GM21717 (cell line): Measurements from ENCODE around the gene ANKRD11.
"Not testable (repeated sequence)": the region's sequence is repeated elsewhere in the genome, so short reads cannot be mapped to it uniquely, and the experiment has no call there.

Source experiments
- ATAC-seq: cut with Tn5 transposase; IDR thresholded peaks from one replicate; pipeline ENCODE4 v1.9.1; 2021; ENCODE audit warnings: mild to moderate bottlenecking, moderate library complexity; ENCODE audit not compliant: unreplicated experiment

The ANKRD11 gene

DNA sequence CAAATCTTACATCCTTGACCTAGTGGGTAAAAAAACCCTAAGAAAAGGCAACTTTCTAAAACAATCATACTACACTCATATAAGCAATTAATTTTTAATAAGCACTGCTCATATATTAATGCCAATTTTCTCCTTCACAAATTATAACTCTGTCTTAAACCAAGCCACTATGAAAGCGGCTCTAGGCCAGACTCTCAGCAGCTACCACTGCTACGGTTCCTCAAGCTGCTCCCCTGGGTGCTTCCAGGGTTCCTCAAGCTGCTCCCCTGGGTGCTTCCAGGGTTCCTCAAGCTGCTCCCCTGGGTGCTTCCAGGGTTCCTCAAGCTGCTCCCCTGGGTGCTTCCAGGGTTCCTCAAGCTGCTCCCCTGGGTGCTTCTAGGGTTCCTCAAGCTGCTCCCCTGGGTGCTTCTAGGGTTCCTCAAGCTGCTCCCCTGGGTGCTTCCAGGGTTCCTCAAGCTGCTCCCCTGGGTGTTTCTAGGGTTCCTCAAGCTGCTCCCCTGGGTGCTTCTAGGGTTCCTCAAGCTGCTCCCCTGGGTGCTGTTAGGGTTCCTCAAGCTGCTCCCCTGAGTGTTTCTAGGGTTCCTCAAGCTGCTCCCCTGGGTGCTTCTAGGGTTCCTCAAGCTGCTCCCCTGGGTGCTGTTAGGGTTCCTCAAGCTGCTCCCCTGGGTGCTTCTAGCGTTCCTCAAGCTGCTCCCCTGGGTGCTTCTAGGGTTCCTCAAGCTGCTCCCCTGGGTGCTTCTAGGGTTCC lies 35.8 kb downstream of the ANKRD11 start:
- ATAC-seq, result not testable (repeated sequence)

DNA sequence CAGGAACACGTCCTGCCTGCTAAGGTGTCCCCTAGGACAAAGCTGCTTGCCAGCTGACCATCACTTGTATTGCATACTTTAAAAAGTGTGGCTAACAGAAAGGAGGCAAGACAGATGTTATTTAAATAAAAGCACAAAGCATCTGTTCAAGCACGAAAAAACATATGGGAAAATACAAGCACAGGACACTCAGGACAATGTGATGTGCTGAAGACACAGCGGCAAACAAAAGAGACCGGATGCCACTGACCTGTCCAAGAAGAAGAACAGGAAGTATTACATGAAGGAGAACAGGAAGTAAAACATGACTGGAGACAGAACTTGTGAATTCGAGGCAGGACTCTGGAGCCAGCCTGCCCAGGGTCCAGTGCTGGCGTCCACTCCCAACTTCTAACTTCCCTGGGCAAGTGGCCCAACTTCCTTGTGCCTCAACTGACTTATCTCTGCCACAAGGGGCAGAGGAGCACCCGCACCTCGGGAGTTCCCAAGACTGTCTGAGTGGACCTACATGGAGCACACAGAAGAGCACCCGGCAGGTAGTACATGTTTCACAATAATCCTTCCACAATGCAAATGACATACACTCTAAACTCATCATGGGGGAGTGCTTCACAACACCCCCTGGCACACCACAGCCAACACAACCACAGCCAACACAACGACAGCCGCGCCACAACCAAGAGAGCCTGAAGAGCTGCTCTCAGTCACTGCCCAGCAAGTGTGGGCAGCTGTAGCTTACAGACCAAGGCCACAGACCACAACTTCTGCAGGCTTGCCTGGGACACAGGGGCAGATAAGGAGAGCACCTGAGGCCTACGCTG lies 36.6 kb downstream of the ANKRD11 start:
- no peak for ATAC-seq

DNA sequence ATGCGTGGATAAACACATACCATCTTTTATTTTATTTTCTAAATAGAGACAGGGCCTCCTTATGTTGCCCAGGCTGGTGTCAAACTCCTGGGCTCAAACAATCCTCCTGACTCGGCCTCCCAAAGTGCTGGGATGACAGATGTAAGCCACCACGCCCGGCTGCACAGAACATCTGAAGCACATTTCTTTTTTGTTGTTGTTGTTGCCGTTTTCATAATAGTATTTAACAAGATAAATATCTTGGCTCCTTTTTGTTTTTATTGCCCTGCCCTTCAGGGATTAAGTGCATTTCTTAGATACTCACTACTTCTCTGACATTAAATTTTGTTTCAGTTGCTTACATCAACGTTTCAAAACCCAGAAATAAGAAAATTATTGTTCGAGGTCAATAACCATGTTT lies 37.4 kb downstream of the ANKRD11 start:
- no peak for ATAC-seq

DNA sequence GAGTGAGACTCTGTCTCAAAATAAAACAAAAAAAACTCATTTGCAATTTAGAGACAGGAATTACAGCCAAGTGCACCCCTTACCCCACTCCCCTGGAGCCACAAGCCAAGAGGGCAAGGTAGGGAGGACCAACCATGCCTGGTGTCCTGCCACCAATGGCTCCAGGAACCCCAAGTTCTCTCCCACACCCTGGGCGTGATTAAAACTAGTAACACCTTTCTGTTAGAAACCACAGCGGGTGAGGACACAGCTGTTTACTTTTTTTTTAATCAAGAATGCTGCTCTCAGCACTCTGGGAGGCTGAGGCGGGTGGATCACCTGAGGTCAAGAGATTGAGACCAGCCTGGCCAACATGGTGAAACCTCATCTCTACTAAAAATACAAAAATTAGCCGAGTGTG lies 38.1 kb downstream of the ANKRD11 start:
- no peak for ATAC-seq

DNA sequence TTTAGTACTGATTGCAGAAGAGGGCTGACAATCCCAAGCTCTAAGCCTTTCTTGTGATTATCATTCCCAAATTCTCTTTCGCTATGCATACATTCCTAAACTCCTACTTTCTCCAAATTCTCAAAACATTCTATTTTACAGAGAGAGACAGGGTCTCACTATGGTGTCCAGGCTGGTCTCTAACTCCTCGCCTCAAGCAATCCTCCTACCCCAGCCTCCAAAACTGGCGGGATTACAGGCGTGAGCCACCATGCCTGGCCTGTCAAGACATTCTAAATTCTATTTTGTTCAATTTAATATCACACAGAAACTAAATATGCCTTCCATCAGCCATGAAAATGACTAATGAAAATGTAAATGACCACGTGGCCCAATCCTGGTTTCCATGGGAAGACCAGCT lies 39.8 kb downstream of the ANKRD11 start:
- ATAC-seq, result no peak

DNA sequence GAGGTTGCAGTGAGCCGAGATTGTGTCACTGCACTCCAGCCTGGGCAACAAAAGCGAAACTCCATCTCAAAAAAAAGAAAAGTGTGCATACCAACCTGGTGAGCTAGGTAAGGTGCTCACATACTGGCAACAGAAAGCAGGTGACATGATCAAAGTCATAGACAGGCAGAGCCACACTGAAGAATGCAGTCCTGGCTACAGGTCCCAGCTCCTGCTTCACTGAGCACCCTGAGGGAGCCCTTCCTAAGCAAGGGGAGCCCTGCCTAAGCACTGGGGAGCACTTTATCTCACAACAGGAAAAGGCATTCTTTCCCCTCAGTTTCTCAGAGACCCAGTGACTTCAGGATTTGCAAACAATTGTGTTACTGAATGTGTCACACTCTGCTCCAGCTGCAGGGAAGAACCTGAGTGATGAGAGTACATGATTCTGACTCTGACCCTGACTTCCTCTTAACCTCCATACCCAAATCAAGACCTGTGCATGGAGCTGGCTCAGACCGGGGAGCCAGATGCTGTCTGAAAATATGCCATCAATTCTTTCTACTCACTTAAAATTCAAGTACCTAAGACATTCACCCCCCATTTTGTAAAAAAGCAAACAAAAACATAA lies 40.5 kb downstream of the ANKRD11 start:
- ATAC-seq, result no peak

DNA sequence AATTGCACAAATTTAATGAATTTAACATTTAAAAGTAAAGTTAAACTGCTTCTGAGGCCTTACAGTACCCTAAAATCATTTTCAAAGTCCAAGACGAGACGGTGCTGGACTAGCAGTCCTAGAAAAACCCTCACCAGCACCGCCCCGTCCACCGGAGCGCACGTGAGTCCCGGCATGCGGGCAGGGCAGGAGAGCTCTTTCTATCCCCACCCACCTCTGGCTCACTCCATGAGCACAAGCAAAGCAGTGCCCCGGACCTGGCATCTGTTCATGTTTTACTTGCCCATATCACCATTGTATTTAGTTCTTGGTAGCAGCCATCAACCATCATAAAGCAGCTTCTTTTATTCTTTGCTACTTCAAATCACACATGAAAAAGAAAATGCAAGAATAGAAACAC lies 41.7 kb downstream of the ANKRD11 start:
- no peak for ATAC-seq

DNA sequence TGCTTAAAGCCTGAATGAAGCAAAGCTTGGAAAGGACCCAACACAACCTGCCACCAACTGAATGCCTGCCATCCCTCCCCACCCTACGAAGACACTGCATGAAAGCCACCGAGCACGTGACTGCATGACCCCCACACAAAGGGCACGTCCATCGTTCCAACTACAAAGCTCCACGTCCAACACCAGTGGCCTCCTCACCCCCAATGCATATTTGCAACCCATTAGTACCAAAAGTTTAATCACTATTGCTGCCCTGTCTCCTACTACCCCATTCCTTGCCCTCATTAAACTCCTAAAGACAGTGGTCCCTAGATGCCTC lies 43.4 kb downstream of the ANKRD11 start:
- no peak for ATAC-seq

DNA sequence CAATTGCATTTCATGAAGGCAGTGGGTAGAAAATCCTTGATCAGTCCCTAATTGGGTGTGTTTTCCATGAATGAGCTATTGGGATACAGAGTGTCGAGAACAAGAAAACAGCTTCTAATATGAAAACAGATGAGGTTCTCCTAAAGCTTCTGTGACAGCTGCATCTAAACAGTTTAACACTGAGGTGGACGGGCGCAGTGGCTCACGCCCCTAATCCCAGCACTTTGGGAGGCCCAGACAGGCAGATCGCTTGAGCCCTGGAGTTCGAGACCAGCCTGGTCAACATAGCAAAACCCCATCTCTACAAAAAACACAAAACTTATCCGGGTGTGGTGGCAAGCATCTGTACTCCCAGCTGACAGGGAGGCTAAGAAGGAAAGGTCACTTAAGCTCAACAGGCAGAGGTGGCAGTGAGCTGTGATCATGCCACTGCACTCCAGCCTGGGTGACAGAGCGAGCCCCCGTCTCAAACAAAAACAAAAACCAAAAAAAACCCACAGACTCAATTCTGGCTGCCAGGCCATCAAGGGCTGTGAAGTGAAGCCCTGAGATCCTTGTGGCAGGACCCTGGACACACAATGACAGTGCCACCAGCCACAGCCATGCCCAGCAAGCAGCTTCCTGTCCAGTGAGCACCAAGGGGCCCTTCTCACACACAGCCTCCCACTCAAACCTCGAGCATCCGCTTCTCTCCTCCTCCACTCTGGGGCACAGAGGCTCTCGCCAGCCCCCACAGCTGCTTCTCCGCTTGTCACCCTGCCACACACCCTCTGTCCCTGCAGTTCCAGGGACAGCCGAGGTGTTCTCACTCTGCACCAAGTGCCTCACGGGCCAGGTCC lies 44.0 kb downstream of the ANKRD11 start:
- no peak for ATAC-seq

DNA sequence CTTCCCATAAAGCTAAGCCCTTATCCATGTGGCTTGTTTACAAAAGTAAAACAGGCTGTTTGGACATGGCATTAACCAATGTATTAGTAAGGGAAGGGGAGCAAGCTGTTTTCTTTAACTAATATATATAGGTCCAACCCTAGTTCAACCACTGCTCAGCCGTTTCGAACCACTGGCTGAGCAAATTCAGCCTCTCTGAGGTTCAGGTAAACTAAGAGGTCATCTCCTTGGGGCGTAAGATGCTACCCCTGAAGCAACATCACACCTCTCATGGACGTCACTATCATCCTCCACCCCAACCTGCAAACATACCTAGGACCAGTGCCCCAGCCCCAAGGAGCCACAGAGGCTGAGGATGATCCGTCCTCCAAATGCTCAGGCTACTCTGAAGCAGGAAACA lies 45.2 kb downstream of the ANKRD11 start:
- ATAC-seq, result no peak

DNA sequence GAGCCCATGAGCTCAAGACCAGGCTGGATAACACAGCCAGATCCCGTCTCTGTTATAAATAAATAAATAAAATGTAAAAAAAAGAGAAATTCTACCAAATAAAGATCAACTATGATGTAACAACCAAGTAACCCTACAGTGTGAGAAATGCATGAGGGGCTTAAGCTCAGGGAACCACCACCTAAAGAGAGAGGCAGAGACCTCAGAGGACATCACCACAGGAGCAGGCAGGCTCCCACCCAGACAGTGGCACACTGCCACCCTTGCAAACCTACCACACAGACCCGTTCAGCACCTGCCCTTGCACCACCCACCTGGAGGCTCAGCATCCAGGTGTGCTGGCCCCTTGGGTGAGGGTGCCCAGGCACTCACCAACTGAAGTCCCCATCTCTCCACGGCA lies 45.6 kb downstream of the ANKRD11 start:
- ATAC-seq, result no peak

DNA sequence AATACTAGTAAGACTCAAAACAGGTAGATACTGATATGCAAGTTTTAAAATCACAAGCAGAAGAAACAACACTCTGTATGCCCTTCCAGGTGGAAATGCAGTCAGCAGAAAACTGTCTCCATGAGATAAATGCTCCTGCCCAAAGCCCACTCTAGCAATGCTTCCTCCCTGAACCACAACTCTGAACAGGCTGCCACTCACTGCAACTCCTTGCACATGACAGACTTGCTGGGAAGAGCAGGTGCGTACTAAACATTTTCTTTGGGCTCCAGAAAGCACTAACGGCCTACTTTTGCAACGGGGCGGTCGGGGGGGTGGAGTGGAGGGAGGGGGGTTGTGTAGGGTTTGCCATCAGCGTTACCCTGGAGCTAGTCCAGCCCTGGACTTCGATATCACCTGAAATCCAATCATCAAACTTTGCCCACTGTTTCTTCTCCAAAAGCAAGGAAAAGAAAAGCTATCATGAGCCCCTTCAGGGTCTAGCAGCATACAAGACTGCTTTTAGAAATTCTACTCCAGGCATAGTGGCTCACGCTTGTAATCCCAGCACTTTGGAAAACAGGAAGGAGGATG lies 46.1 kb downstream of the ANKRD11 start:
- ATAC-seq, result no peak

DNA sequence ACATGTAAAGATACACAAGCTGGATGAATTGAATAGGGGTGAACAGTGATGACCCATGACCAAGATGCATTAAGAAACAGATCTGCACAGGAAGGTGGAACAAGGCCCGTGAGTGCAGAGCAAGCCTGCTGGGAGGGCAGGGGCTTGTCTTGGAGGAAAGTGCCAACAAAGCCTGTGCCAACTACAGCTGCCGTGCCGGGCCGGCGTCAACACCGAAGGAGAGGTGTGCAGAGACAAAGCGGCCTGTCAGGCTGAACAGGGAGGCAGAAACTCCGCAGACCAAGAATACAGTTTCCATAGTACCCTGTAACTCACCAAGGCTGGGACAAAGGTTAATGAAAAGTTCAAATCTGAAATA lies 46.7 kb downstream of the ANKRD11 start:
- no peak for ATAC-seq

DNA sequence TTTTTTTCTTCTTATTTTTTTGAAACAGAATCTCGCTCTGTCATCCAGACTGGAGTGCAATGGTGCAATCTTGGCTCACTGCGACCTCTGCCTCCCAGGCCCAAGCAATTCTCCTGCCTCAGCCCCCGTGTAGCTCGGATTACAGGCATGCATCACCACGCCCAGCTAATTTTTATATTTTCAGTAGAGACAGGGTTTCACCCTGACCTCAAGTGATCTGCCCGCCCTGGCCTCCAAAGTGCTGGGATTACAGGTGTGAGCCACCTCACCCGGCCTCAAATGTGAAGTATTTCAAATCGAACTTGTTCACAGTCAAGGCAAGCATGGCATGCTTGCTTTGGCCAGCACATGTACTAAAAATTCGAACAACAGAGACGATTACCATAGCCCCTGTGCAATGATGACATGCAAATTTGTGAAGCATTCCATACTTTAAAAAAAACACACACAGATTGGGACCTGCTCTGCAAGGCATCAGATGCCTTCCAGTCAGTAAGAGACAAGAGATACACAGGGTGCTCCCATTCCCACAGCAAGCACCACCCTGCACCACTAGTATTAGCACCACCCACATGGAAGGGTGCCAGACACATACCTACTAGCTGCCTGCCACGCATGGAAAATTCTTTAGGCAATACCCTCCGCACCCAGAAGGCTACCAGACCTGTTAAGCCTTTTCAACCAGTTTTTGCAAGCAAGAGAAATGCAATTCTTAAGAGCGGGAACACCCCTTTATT lies 47.2 kb downstream of the ANKRD11 start:
- ATAC-seq, result no peak

DNA sequence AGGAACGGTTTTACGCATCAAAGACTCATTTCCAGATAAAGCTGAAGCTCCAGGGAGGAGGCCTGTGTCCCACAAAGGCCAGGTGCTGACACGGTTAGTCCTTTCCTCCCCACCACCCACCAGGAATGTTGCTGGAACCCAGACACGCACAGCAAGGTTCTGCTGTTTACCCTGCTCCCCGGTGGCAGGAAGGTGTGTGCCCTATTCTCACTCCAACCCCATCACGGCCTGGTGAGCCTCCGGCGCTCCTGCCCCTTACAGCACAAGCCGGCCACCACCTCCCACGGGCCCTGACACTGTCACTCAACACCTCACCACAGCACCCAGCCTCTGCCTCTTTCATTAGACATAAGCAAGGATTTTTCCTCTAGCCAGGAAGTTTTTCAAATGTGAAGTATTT lies 47.8 kb downstream of the ANKRD11 start:
- no peak for ATAC-seq

DNA sequence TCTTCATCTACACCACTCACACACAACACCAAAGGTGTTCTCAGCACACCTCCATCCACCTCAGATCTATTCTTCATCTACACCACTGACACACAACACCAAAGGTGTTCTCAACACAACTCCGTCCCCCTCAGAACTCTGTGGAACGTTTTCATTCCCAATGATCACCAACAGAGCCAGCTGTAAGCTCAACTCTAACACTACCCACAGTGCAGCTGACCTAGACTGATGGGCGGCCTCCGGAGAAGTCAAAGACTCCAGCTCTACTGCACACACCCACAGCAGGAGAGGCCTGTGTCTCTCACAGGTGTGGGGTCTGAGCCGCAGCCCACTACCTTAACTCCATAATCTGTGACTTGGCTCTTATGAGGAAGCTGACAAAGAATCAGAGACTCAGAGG lies 50.7 kb downstream of the ANKRD11 start:
- no peak for ATAC-seq

DNA sequence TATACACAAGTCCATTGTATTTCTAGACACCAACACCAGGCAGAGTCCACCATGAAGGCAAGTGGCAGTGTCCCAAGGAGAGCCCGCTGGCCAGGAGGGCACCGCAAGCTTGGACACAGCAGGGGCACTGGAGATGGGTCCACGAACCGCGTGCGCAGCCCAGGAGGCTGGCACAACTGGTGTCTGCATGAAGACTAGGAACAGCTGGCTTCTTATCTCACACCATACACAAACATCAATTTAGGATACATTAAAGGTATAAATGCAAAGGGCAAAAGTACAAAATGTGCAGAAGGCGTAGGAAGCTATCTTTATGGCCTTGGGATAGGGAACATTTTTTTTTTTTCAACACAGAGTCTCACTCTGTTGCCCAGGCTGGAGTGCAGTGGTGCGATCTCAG lies 52.4 kb downstream of the ANKRD11 start:
- ATAC-seq, result no peak

DNA sequence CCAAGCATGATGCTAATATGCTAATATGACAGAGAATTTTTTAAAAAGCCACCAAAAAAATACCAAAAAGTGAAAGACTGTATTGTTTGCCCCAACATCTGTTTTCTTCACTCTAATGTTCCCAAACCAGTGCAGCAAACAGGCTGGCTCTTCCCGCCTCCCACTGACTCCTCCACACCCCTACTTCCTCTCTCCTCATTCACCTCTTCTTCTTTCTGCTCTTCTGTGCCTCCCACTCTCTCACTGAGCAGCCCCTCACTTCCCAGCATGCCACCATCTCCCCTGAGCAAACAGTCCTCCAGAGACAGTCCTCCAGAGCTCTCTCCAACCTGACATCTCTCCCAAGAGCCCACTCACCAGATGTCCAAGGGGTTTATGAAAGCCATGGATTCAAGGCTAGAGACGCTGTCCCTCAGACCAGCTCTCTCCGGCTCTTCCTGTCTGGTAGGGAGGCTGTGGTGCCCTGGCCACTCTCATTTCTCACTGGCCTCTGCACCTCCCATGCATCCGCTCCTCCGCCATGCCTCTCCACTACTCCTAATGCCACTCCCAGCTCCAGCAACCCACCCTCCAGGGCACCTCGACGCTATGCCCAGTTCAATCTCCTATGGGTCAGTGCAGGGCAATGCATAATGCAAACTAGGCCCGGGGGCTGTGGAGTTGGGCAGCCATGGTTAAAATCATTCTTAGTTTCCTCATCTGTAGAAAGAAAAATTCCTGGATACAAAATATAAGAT lies 52.9 kb downstream of the ANKRD11 start:
- ATAC-seq, result no peak

DNA sequence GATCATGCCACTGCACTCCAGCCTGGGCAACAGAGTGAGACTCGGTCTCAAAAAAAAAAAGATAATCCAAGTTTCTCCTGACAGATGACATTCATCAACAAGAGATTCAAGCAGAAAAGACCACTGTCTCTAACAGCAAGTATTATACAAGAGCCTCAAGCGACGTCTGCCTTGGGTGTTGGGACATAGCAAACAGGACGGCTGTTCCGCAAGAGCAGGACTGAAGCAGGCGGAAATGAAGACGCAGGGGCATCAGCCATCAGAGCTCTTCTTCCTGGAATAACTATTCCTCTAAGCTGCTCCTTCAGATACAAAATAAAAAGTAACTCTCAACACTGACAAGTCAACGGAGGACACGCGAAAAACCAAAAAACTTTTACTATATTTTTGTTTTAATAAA lies 54.0 kb downstream of the ANKRD11 start:
- no peak for ATAC-seq

DNA sequence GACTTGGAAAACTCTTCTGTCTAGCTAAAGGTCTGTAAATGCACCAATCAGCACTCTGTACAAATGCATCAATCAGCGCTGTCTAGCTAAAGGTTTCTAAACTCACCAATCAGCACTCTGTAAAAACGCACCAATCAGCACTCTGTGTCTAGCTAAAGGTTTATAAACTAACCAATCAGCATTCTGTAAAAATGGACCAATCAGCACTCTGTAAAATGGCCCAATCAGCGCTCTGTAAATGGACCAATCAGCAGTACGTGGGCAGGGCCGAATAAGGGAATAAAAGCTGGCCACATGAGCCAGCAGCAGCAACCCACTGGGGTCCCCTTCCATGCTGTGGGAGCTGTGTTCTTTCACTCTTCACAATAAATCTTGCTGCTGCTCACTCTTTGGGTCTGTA lies 55.3 kb downstream of the ANKRD11 start:
- ATAC-seq, result not testable (repeated sequence)
